Endothelial cell of umbilical vein (primary cell): ENCODE results near the gene CSF3. TPM values are rescaled to one million over a fixed set of nuclear protein-coding genes. Genes with fewer than 3 reads are reported as not detected.

Experiments used
- BruUV-seq: library from RNA; stranded (reverse); fragments of 400-500 nt; replicated peaks from 2 replicates; lab custom pipeline; 2021; lab: Mats Ljungman, UMichigan
- CTCF ChIA-PET: fragments of 300-600, 350-600 bp; sonication (Branson Sonifier 250); formaldehyde crosslinking; loops from one replicate; lab custom pipeline; 2021; ENCODE audit warnings: antibody characterized with exemption, inconsistent platforms; lab: Charles Lee
- POLR2A ChIA-PET: fragments of 300-600, 350-600 bp; sonication (Branson Sonifier 250); formaldehyde crosslinking; loops from one replicate; lab custom pipeline; 2021; ENCODE audit warnings: antibody characterized with exemption, inconsistent platforms; lab: Charles Lee
- DNase-seq: peaks from one replicate; pipeline ENCODE4 v3.0.0-alpha.2; 2011; ENCODE audit warnings: low read depth, low spot score
- FAIRE-seq: peaks from 2 replicates; lab custom pipeline; 2011; peaks lifted over from hg19 to GRCh38; lab: Jason Lieb, UNC
- H2AFZ ChIP-seq: 2 replicates; pipeline ENCODE4 v1.6.0; 2012; ENCODE audit warnings: low read depth, low read length, control low read depth, inconsistent platforms
- H3K27ac ChIP-seq: 2 replicates; pipeline ENCODE4 v1.5.1; 2011; ENCODE audit warnings: low read depth, mild to moderate bottlenecking, control low read depth, low read length, moderate library complexity; ENCODE audit not compliant: insufficient read depth
- H3K27me3 ChIP-seq, 2 experiments: 2 replicates each; pipeline versions ENCODE4 v1.6.0 to v1.6.1; 2011; ENCODE audit warnings: low read length in 2 of 2, mixed read lengths in 1 of 2; ENCODE audit not compliant: control insufficient read depth in 2 of 2, insufficient read depth in 2 of 2
- H3K36me3 ChIP-seq, 2 experiments: 2 replicates in 1 of 2; 3 replicates in 1 of 2; pipeline ENCODE4 v1.5.1; 2011; ENCODE audit warnings: low read length in 2 of 2, mild to moderate bottlenecking in 1 of 2, moderate library complexity in 1 of 2; ENCODE audit not compliant: control insufficient read depth in 2 of 2, insufficient read depth in 2 of 2; ENCODE audit errors: extremely low read depth in 1 of 2
- H3K4me1 ChIP-seq: 3 replicates; pipeline ENCODE4 v1.5.1; 2011; ENCODE audit warnings: mild to moderate bottlenecking, low read length; ENCODE audit not compliant: control insufficient read depth, insufficient read depth; ENCODE audit errors: extremely low read depth
- H3K4me2 ChIP-seq: 2 replicates; pipeline ENCODE4 v1.6.1; 2011; ENCODE audit warnings: low read length, control low read depth, mixed read lengths; ENCODE audit not compliant: insufficient read depth
- H3K4me3 ChIP-seq, 3 experiments: fragments of 200-600 bp in 1 of 3; sonication (generic), shearing (Covaris generic) in 1 of 3; replicated peaks in 1 of 3; 2 replicates each; pipeline ENCODE4 v1.5.1; 2011 to 2016; ENCODE audit warnings: control low read depth in 3 of 3, low read length in 3 of 3, mild to moderate bottlenecking in 2 of 3, inconsistent platforms in 1 of 3, low read depth in 1 of 3, moderate library complexity in 1 of 3; ENCODE audit not compliant: insufficient read depth in 1 of 3
- H3K79me2 ChIP-seq: 2 replicates; pipeline ENCODE4 v1.6.0; 2012; ENCODE audit warnings: low read length, inconsistent platforms; ENCODE audit not compliant: control insufficient read depth, insufficient read depth
- H3K9ac ChIP-seq: replicated peaks from 2 replicates; pipeline ENCODE3; 2011; ENCODE audit warnings: low read length, control low read depth; ENCODE audit not compliant: insufficient read depth; ENCODE audit errors: extremely low read depth
- H3K9me1 ChIP-seq: replicated peaks from 3 replicates; pipeline ENCODE4 v1.6.0; 2011; ENCODE audit warnings: mild to moderate bottlenecking, low read length; ENCODE audit not compliant: control insufficient read depth, insufficient read depth; ENCODE audit errors: extremely low read depth
- H3K9me3 ChIP-seq: replicated peaks from 2 replicates; pipeline ENCODE4 v1.5.1; 2012; ENCODE audit warnings: low read length, inconsistent platforms; ENCODE audit not compliant: control insufficient read depth, insufficient read depth
- H4K20me1 ChIP-seq: replicated peaks from 2 replicates; pipeline ENCODE3; 2011; ENCODE audit warnings: mild to moderate bottlenecking, low read length; ENCODE audit not compliant: control insufficient read depth, insufficient read depth; ENCODE audit errors: extremely low read depth
- CTCF ChIP-seq, 2 donors: IDR thresholded peaks; 1 replicate in 1 of 2; 2 replicates in 1 of 2; pipeline ENCODE4 v1.5.1; 2011; ENCODE audit warnings: low read length in 2 of 2, mild to moderate bottlenecking in 2 of 2, moderate library complexity in 2 of 2, control low read depth in 1 of 2, inconsistent platforms in 1 of 2, low read depth in 1 of 2; ENCODE audit not compliant: insufficient read depth in 1 of 2; ENCODE audit errors: extremely low read depth in 1 of 2
- EZH2 ChIP-seq: IDR thresholded peaks from 2 replicates; pipeline ENCODE4 v1.6.1; 2012; ENCODE audit warnings: borderline replicate concordance, low read depth, mild to moderate bottlenecking, moderate library complexity, low read length, inconsistent platforms; ENCODE audit not compliant: severe bottlenecking
- FOS ChIP-seq: IDR thresholded peaks from 2 replicates; pipeline ENCODE4 v1.6.1; 2011; ENCODE audit warnings: mild to moderate bottlenecking, low read length, moderate library complexity, borderline replicate concordance; ENCODE audit not compliant: insufficient read depth
- GATA2 ChIP-seq: IDR thresholded peaks from 2 replicates; pipeline ENCODE4 v1.7.0; 2011; ENCODE audit warnings: low read depth, mild to moderate bottlenecking, moderate library complexity, mixed read lengths, low read length; ENCODE audit not compliant: insufficient read length, insufficient read depth
- JUN ChIP-seq: IDR thresholded peaks from 2 replicates; pipeline ENCODE4 v1.6.1; 2011; ENCODE audit warnings: borderline replicate concordance, low read depth; ENCODE audit not compliant: insufficient read length, insufficient read depth
- MAX ChIP-seq: IDR thresholded peaks from 2 replicates; pipeline ENCODE4 v1.6.1; 2011; ENCODE audit not compliant: insufficient read depth, insufficient read length
- MYC ChIP-seq: IDR thresholded peaks from one replicate; pipeline ENCODE4 v1.6.1; 2011; ENCODE audit warnings: mild to moderate bottlenecking, low read depth, low read length
- POLR2A ChIP-seq: IDR thresholded peaks from 2 replicates; pipeline ENCODE4 v1.6.1; 2012; ENCODE audit warnings: low read depth, mild to moderate bottlenecking, control low read depth, low read length
- POLR2AphosphoS5 ChIP-seq: IDR thresholded peaks from 2 replicates; pipeline ENCODE4 v1.6.1; 2012; ENCODE audit warnings: low read depth, mild to moderate bottlenecking, control low read depth, low read length, moderate library complexity; ENCODE audit not compliant: insufficient read depth
- dilution Hi-C: fragments of 300-500 bp; cut with MboI; formaldehyde crosslinking; loops from one replicate; pipeline ENCODE4 v1.15.0; 2019; ENCODE audit warnings: low sequenced_read_pairs; ENCODE audit not compliant: extremely low pct_ligation_motif_present
- intact Hi-C: fragments of 100-400 bp; cut with micrococcal nuclease; formaldehyde crosslinking; loops from one replicate; pipeline ENCODE4 v1.10.0; 2022
- polyA plus RNA-seq, 4 experiments: library from polyadenylated mRNA; depleted of rRNA in 3 of 4; stranded (reverse) in 3 of 4; unstranded in 1 of 4; fragments of >200 nt; gene quantifications; 2 replicates each; pipeline versions ENCODE4 v1.2.1 to v1.2.3, GENCODE V29; 2011 to 2012; ENCODE audit warnings: missing spikeins in 1 of 4
- total RNA-seq: library from RNA; stranded (reverse); gene quantifications from 2 replicates; pipeline ENCODE4 v1.2.3, GENCODE V29; 2021

CSF3 gene
- total and polyA plus RNA-seq, 2 donors (not counting 3 experiments of a cell fraction or from before 2014, with no cell fraction given), result 1.0 to 2.9 TPM

- Histone ChIP-seq H3K9me3 (no peaks in the 10 kb centered on the region), H3K9ac (no peak overlapping the region), H3K4me3 (no peak overlapping the region), H3K4me1 (peaks cover 6% of the 10 kb centered on the region), H3K79me2 (peaks cover 2% of the 10 kb centered on the region), H3K9me1 (no peaks in the 10 kb centered on the region), H2AFZ (peak overlapping the region; percentile 53), H4K20me1 (no peaks in the 10 kb centered on the region), H3K27ac (no peak overlapping the region), H3K27me3 (peaks cover 0 to 3% of the 10 kb centered on the region in 2 experiments), H3K36me3 (no peaks in the 10 kb centered on the region), H3K4me2 (no peak overlapping the region)
- DNase-seq (peak; percentile 56), FAIRE-seq (peak; percentile 47)
- ChIA-PET CTCF (interaction anchor here (1.3 to 3.1 kb wide), 3 partner anchors 17 to 28 kb away, joined by 5 to 23 read pairs (median 10); no protein-coding TSS in a partner anchor), POLR2A (interaction anchor here (0.5 kb wide), 1 partner anchor 18 kb away, joined by 3 read pairs; no protein-coding TSS in a partner anchor)
- BruUV-seq, result no TSS peak
- intact Hi-C loops (no loop called here), dilution Hi-C loops (no loop called here)
- TF ChIP-seq GATA2, result no peak
Measured at GRCh38 chr17:40058186-40058784, 43.0 kb downstream of the CSF3 start.

GRCh38 chr17:40058865-40059264, 43.6 kb downstream of the CSF3 start:
- intact Hi-C loops, result no loop called here

More at GRCh38 chr17:40058865-40059264, 43.6 kb downstream of the CSF3 start:
- Histone ChIP-seq H3K9ac (no peak overlapping the region), H3K27me3 (peaks cover 0 to 3% of the 10 kb centered on the region in 2 experiments), H3K4me3 (no peak overlapping the region), H3K27ac (no peak overlapping the region), H3K9me1 (no peaks in the 10 kb centered on the region), H3K79me2 (no peaks in the 10 kb centered on the region), H2AFZ (peak overlapping the region; percentile 53), H3K9me3 (no peaks in the 10 kb centered on the region), H3K4me1 (peaks cover 3% of the 10 kb centered on the region), H3K36me3 (no peaks in the 10 kb centered on the region), H4K20me1 (no peaks in the 10 kb centered on the region), H3K4me2 (no peak overlapping the region)
- ChIA-PET POLR2A (interaction anchor here (0.5 kb wide), 1 partner anchor 19 kb away, joined by 3 read pairs; no protein-coding TSS in a partner anchor), CTCF (interaction anchor here (1.3 to 3.1 kb wide), 3 partner anchors 16 to 28 kb away, joined by 5 to 23 read pairs (median 10); no protein-coding TSS in a partner anchor)
- BruUV-seq, result no TSS peak
- DNase-seq, result no peak
- dilution Hi-C loops, result no loop called here
- FAIRE-seq, result no peak
- TF ChIP-seq GATA2 (no peak), FOS (no peak), CTCF (IDR thresholded peaks at IDR 0.05; ENCODE audit: extremely low read depth in 1 of 2, insufficient read depth in 1 of 2, low read depth in 1 of 2, low read length in 2 of 2) (no peak), POLR2A (no peak), EZH2 (no peak), MYC (no peak), JUN (no peak), MAX (no peak), POLR2AphosphoS5 (no peak)
